HG03457 (cell line): Measurements from ENCODE around the gene SPRED1.
"Not testable (repeated sequence)": the region's sequence is repeated elsewhere in the genome, so short reads cannot be mapped to it uniquely, and the experiment has no call there.

ENCODE experiments used
- ATAC-seq: cut with Tn5 transposase; IDR thresholded peaks from one replicate; pipeline ENCODE4 v1.9.1; 2021; ENCODE audit warnings: moderate number of reproducible peaks; ENCODE audit not compliant: unreplicated experiment

SPRED1 gene

GRCh38 chr15:38277281-38277680, 24.6 kb downstream of the SPRED1 start:
- not testable (repeated sequence) for ATAC-seq

- no peak for ATAC-seq
These were observed 28.4 kb downstream of the SPRED1 start for GRCh38 chr15:38281031-38281430.

GRCh38 chr15:38283010-38283409, 30.4 kb downstream of the SPRED1 start:
- no peak for ATAC-seq

GRCh38 chr15:38285456-38285855, 32.8 kb downstream of the SPRED1 start:
- ATAC-seq: no peak

GRCh38 chr15:38294126-38294525, 41.5 kb downstream of the SPRED1 start:
- no peak for ATAC-seq

- peak; percentile 71 for ATAC-seq
These were observed 45.2 kb downstream of the SPRED1 start for GRCh38 chr15:38297623-38298388.

- no peak for ATAC-seq
These were observed 46.6 kb downstream of the SPRED1 start for GRCh38 chr15:38299216-38299615.

GRCh38 chr15:38300395-38300794, 47.8 kb downstream of the SPRED1 start:
- ATAC-seq: no peak

GRCh38 chr15:38304481-38304880, 51.8 kb downstream of the SPRED1 start:
- no peak for ATAC-seq

- no peak for ATAC-seq
These were observed 54.6 kb downstream of the SPRED1 start for GRCh38 chr15:38307251-38307650.

- no peak for ATAC-seq
These were observed 55.4 kb downstream of the SPRED1 start for GRCh38 chr15:38307861-38308641.

- ATAC-seq: no peak
These were observed 56.2 kb downstream of the SPRED1 start for GRCh38 chr15:38308797-38309196.

- no peak for ATAC-seq
These were observed 59.6 kb downstream of the SPRED1 start for GRCh38 chr15:38312190-38312589.

GRCh38 chr15:38316311-38316710, 63.7 kb downstream of the SPRED1 start:
- no peak for ATAC-seq

- no peak for ATAC-seq
These were observed 67.5 kb downstream of the SPRED1 start for GRCh38 chr15:38320181-38320580.

- ATAC-seq: no peak
These were observed 68.2 kb downstream of the SPRED1 start for GRCh38 chr15:38320866-38321265.

GRCh38 chr15:38323895-38324294, 71.3 kb downstream of the SPRED1 start:
- ATAC-seq: no peak

GRCh38 chr15:38324939-38325647, 72.5 kb downstream of the SPRED1 start:
- no peak for ATAC-seq

GRCh38 chr15:38325648-38325990, 73.0 kb downstream of the SPRED1 start:
- no peak for ATAC-seq

- no peak for ATAC-seq
These were observed 80.1 kb downstream of the SPRED1 start for GRCh38 chr15:38332711-38333110.

- no peak for ATAC-seq
These were observed 82.5 kb downstream of the SPRED1 start for GRCh38 chr15:38335116-38335515.

GRCh38 chr15:38344351-38344750, 91.7 kb downstream of the SPRED1 start:
- ATAC-seq: no peak
